Fibroblast of skin of back (primary cell): ENCODE data around the gene IL1RAPL1.

ENCODE experiments used
- DNase-seq: peaks from one replicate; pipeline ENCODE4 v3.0.0-alpha.2; 2013

Gene IL1RAPL1

DNA sequence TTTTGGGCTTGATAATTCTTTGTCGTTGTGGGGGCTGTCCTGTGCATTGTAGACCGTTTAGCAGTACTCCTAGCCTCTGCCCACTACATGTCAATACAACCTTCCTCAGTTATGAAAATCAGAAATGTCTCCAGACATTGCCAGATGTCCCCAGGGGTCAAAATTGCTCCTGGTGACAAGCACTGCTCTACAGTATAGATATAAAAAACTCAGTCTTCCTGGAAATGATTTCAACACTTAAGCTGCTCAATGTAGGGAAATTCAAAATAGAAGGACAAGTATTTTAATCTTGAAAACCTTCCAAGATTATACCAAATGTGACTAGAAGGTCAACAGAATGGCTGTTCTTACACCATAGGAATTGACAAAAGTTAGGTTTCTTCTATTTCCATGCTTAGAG is 1339.4 kb downstream of the IL1RAPL1 start:
- no peak for DNase-seq

DNA sequence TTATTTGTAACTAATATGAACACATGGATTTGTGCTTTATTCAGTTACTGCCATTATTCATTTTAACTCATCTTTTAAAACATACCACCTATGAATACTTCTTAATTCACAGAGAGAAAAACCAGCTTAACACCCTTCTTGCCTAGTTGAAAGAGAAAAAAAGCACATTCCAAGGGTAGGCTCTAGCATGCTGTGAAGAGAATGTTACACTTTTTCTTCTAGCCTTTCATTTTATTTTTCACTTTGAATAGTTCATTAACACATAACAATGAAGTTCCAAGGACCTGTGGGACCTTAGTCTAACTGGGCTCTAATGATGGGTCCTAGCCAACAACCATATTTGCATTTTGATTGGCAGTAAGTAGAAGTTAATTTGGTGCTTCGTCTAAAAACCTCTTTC is 1348.2 kb downstream of the IL1RAPL1 start:
- no peak for DNase-seq

DNA sequence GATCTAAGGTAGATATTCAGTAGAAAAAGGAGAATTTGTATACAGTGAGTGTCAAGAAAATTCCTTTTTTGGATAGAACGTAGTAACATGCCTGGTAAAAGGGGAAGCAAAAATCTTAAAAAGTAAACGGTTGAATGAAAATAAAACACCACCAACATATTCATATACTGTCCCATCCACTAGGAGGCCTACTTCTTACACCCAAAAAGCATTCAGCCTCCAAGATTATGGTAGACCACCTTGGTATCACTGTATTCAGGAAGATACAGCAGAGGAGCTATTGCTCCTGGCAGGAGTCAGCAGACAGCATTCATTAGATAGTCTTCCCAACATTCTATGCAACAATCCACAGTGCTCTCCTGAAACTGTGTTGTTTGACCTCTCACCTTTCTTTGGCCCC is 1353.5 kb downstream of the IL1RAPL1 start:
- DNase-seq = no peak

DNA sequence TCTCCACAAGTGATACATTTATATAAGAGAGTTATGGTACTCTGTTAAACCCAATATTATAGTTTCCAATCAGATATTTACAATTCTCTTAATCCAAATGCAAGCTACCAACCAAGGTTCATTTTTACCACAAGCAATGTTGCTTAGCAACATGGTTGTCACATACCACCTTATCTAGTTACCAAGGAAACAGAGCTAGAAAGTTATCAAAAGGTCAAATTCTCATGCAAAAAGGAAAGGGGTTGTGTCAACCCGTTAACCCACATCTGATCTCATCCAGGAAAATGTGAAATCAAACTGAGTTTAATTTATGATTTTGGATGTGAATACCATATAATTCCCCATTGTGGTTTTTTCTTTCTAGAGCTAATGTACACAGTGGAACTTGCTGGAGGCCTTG is 1354.0 kb downstream of the IL1RAPL1 start:
- DNase-seq = no peak

DNA sequence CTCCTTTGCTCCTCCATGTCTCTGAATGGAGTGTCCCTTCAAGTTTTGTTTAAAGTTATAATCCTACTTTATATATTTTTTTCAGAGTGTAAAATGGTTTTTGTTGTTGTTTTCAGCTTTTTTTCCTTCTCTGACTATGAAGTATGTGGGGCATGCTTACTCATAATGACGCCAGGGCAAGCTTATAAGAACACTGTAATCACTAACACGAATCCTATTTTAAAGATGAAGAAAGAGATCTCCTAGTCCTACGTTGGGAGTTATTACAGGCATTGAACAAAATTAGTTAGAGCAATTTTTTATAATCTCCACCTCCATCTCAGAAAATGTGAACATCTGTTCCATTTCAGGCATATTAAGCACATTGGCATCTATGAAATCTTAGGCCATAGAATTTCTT is 1360.0 kb downstream of the IL1RAPL1 start:
- DNase-seq = no peak

DNA sequence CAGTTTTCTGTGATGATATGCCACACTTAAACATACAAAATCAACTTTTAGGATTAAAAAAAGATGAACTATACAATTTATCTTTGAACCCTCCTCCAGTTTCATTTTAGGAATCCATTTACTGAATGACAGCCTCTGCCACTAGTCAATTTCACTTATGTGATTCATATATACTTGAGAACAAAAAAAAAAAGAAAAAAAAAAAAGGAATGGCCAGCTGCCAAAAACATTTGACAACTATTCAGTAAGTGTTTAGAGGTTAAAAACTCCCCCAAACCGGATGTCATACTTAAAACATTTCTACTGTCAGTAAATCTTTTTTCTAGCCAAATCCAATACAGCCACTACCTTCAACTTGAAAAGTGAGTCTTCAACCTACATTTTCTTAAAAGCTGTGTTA is 1361.4 kb downstream of the IL1RAPL1 start:
- peak; percentile 68 for DNase-seq

DNA sequence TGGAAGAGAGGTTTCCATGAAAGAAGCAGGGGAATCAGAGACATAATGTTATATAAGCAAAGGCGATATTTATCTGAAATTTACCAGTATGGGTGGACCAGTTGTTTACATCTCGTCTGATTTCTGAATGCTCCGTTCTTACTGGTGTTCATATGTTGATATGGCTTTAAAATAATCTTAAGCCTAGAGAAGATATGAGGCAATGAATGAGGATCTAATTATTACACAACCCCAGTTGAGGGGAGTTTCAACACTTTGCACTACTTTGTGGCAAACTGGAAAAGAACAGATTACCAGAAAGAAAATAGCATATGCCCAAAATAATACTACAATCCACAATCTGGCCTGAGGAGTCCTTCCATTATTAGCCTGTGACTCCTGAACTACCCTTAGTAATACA is 1364.8 kb downstream of the IL1RAPL1 start:
- DNase-seq = peak; percentile 3

DNA sequence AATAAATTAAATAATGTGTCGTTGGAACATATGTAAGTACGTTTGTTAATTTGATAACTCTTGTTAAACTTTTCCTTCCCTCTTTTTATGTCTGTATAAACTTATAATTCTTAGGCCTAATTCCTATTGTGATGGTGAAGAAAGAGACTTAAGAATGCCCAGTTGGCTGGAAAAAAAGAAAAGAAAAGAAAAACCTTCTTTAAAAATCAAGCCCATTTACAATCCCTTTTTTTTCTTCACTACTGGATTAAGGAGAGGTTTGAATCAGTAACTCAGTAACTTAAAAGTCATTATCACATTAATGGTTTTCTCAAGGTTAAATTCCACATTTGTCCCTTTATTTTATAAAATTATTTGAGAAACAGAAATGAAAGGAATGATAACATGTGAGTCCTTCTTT is 1374.8 kb downstream of the IL1RAPL1 start:
- DNase-seq = no peak

DNA sequence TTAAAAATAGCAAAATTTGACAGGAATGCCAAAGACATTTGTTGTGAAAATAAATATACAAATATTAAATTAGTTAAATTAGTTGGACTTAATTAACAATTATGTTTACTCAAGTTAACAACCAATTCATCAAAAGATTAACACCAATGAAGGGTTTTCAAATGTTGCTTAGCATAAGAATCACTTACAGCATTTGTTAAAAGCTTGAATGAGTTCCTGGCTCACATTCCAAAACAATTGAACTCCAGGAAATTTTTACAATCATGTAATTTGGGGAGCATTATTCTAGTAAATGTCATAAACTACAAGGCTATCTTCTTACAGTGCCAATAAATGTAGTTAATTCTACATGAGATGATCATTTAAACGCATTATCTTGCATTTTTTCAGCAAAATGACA is 1378.4 kb downstream of the IL1RAPL1 start:
- no peak for DNase-seq

DNA sequence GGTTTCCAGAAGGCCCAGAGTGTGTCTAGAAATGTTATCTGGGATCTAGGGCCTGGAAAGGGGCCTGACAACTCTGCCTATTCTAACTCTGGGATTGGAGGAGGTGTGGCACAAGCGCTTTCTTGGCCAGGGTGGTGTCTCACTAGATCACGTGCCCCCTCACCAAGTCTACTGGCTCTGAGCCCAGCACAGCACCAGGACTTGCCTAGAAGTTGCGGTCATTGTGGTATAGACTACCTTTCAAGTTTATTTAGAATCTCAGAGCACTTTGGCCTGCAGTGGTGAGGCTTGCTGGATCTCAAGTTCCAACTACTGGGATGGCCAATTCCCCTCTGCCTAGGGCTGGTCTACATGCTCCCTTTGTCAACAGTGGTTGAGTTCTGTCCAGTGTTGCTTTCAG is 1404.8 kb downstream of the IL1RAPL1 start:
- no peak for DNase-seq

DNA sequence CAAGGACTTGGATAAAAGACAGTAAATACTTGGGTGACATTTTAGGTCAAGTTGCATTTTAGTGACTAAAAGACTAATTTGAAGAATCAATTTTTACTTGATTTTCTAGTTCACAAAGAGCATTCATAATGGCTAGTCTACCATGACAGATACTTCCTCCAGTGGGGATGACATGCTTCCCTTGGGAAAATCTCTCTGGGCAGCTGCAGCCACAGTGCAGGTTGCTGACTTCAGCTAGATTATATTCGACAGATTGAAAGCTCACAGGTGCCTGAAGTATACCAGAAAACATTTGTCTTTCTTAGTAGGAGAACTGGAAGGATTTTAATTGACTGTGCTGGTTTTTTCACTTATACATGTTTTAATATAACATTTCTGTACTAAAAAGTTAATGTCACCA is 1418.6 kb downstream of the IL1RAPL1 start:
- DNase-seq = no peak
